Peyer's patch (tissue), 4 donors: ENCODE measurements around the gene CAB39L. TPM values are rescaled to one million over a fixed set of nuclear protein-coding genes. Genes with fewer than 3 reads are reported as not detected.
"Not testable (repeated sequence)": the region's sequence is repeated elsewhere in the genome, so short reads cannot be mapped to it uniquely, and the experiment has no call there.

Experiments used
- DNase-seq, 3 donors: peaks; one replicate each; pipeline ENCODE4 v3.0.0-alpha.2; 2017 to 2019
- H3K27ac ChIP-seq, 4 donors: fragments of 200-600 bp; sonication (generic); one replicate each; pipeline ENCODE4 v1.5.1; 2016 to 2019
- H3K27me3 ChIP-seq, 2 donors: fragments of 200-600 bp; sonication (generic); one replicate each; pipeline ENCODE4 v1.5.1; 2019
- H3K36me3 ChIP-seq, 3 donors: fragments of 200-600 bp; sonication (generic); one replicate each; pipeline ENCODE4 v1.5.1; 2016 to 2019
- H3K4me1 ChIP-seq, 4 donors: fragments of 200-600 bp; sonication (generic); one replicate each; pipeline ENCODE4 v1.5.1; 2016 to 2019
- H3K4me3 ChIP-seq, 4 donors: fragments of 200-600 bp; sonication (generic); 1 replicate in 3 of 4; 2 replicates in 1 of 4; pipeline ENCODE4 v1.5.1; 2016 to 2019; ENCODE audit warnings: mild to moderate bottlenecking in 1 of 4
- H3K9me3 ChIP-seq, 4 donors: fragments of 200-600 bp; sonication (generic); one replicate each; pipeline ENCODE4 v1.5.1; 2016 to 2019; ENCODE audit warnings: mild to moderate bottlenecking in 1 of 4
- CTCF ChIP-seq, 6 experiments: fragments of 450-650 bp in 4 of 6; fragments of 200-600 bp in 2 of 6; sonication (generic) in 1 of 6; IDR thresholded peaks; one replicate each; pipeline ENCODE4 v1.5.1; 2017 to 2019; ENCODE audit warnings: antibody characterized with exemption in 6 of 6, mild to moderate bottlenecking in 3 of 6, moderate library complexity in 1 of 6
- POLR2A ChIP-seq, 2 donors: fragments of 450-650 bp; IDR thresholded peaks; one replicate each; pipeline ENCODE4 v1.5.1; 2017; ENCODE audit warnings: antibody characterized with exemption in 2 of 2, mild to moderate bottlenecking in 2 of 2, moderate library complexity in 2 of 2
- total RNA-seq, 4 donors: library from RNA; depleted of rRNA; stranded (reverse); fragments of >200 nt; gene quantifications; one replicate each; pipeline ENCODE4 v1.1.0, GENCODE V29; 2016

Gene CAB39L
- total RNA-seq, 4 donors from 2014 or later: 8.3 to 28.9 (median 11.6) TPM

DNA sequence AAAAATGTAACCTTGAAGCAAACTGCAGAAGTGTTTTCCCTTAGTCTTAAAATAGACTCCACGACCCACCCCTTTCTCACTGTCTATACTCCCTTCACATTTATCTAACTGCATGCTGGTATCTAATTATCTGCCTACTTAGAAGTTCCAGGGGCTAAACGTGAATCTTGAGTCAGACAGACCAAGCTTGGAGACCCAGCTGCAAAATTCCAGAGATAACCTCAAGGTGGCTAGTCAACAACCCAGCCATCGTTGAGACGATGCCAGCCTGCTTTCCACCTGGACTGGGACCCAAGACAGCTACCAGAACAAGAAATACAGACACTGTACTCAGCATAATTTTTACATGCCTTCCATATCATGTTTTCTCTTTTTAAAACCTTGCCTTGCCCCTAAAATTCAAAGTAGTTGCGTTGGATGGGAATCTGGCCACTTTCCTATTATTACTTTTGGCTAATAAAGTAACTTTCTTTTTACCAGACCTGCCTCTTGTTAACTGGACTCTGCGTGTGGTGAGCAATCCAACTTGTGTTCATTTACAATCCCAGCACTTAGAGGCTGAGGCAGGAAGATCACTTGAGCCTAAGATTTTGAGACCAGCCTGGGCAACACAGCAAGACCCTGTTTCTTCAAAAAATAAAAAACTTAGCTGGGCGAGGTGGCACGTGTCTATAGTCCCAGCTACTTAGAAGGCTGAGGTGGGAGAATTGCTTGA is 113.9 kb downstream of the CAB39L start:
- TF ChIP-seq POLR2A (IDR thresholded peaks at IDR 0.05): no peak
- TF ChIP-seq CTCF (IDR thresholded peaks at IDR 0.05): no peak
- no peaks in the 10 kb centered on the region for H3K27me3 ChIP-seq
- no peaks in the 10 kb centered on the region for H3K9me3 ChIP-seq
- H3K27ac ChIP-seq: no peak overlapping the region
- H3K4me1 ChIP-seq: no peaks in the 10 kb centered on the region
- DNase-seq: no peak
- no peak overlapping the region for H3K4me3 ChIP-seq
- H3K36me3 ChIP-seq: peaks cover 0 to 3% (median 0%) of the 10 kb centered on the region in 3 donors

DNA sequence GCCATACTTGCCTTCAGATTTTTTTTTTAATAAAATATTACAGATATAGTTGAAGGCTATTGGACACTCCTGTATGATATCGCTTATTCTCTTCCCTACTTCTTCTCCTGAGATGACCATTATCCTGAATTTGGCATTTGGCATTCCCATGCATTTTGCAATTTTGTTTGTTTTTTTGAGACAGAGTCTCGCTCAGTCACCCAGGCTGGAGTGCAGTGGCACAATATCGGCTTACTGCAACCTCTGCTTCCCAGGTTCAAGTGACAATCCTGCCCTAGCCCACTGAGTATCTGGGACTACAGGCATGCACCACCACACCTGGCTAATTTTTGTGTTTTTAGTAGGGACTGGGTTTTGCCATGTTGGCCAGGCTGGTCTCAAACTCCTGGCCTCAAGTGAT is 116.7 kb downstream of the CAB39L start:
- H3K4me3 ChIP-seq, DNase-seq, H3K27me3 ChIP-seq, H3K27ac ChIP-seq, H3K4me1 ChIP-seq, H3K9me3 ChIP-seq, H3K36me3 ChIP-seq: not testable (repeated sequence)

DNA sequence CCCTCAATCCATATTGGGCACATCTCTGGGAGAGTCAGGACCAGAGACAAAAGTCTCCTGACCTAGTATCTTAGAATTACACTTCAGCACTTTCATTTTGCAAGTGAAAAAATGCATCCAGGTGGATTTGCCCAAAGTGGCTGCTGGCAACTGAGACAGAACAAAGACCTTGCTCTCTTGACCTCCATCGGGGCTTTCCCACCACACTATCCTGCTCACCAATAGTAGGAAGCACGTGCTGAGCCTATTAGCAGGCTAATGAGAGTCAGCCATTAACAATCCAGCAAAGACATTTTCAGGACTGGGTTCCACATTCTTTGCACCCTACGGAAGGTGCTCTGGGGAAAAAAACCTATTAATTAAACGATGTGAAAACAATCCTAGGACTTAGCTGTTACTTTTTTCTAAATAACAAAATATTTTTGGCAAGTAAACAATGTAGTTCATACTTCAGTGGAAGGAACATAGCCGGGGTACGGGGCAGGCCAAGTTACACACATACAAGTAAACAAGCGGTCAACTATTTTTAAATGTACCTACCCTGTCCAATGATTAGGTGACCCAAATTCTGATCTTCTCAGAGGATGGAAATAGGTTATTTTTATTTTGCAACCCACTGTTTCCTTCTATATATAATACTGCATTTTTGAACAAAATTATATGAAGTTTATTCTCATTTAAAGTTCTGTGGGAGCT is 117.5 kb downstream of the CAB39L start:
- no peaks in the 10 kb centered on the region for H3K27me3 ChIP-seq
- H3K27ac ChIP-seq: no peak overlapping the region
- H3K9me3 ChIP-seq: no peaks in the 10 kb centered on the region
- TF ChIP-seq CTCF (IDR thresholded peaks at IDR 0.05): no peak
- no peak for TF ChIP-seq POLR2A (IDR thresholded peaks at IDR 0.05)
- H3K4me1 ChIP-seq: no peaks in the 10 kb centered on the region
- peaks cover 0 to 3% (median 0%) of the 10 kb centered on the region in 3 donors for H3K36me3 ChIP-seq
- DNase-seq: no peak
- H3K4me3 ChIP-seq: no peak overlapping the region

DNA sequence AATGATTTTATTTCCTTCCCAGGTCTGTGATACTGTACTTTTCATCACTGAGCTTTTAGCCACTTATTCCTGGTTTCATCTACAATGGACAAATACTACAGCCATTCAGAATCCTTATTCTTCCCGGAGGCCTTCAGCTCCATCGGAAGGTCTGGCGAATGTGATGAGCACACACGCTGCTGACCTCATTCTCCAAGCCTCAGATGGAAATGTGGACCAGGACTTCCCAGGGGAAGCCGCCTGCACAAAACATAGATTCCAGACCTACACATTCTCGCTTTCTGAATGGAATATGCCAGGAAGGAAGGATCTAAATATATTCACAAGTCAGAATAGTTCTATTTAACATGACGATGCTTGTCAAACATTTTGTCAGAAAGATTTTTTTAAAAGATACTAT is 120.5 kb downstream of the CAB39L start:
- no peak overlapping the region for H3K4me3 ChIP-seq
- H3K27ac ChIP-seq: no peak overlapping the region
- no peak for TF ChIP-seq POLR2A (IDR thresholded peaks at IDR 0.05)
- TF ChIP-seq CTCF (IDR thresholded peaks at IDR 0.05): no peak
- H3K27me3 ChIP-seq: no peaks in the 10 kb centered on the region
- no peaks in the 10 kb centered on the region for H3K9me3 ChIP-seq
- no peak for DNase-seq
- no peaks in the 10 kb centered on the region for H3K36me3 ChIP-seq
- no peaks in the 10 kb centered on the region for H3K4me1 ChIP-seq

DNA sequence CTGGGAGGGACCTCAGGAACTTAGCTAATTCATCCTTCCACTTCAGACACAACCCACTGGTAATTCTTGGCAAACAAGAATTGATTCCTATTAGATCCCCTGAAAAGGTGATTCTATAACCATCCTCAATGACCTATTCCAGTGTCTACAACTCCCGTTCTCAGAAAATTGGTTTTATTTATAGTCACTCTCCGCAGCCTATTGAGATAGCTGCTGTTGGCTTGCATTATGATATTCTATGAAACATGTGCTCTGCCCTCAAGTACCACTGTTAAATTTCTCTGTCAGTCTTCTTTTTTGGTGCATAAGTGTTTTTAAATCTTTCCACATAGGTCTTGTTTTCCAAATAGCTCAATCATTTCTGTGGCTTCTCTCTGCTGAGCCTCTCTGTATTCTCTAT is 121.2 kb downstream of the CAB39L start:
- no peaks in the 10 kb centered on the region for H3K9me3 ChIP-seq
- H3K27ac ChIP-seq: no peak overlapping the region
- no peaks in the 10 kb centered on the region for H3K36me3 ChIP-seq
- H3K4me3 ChIP-seq: no peak overlapping the region
- no peak for DNase-seq
- TF ChIP-seq CTCF (IDR thresholded peaks at IDR 0.05) (no peak), POLR2A (IDR thresholded peaks at IDR 0.05) (no peak)
- H3K4me1 ChIP-seq: no peaks in the 10 kb centered on the region
- H3K27me3 ChIP-seq: no peaks in the 10 kb centered on the region

DNA sequence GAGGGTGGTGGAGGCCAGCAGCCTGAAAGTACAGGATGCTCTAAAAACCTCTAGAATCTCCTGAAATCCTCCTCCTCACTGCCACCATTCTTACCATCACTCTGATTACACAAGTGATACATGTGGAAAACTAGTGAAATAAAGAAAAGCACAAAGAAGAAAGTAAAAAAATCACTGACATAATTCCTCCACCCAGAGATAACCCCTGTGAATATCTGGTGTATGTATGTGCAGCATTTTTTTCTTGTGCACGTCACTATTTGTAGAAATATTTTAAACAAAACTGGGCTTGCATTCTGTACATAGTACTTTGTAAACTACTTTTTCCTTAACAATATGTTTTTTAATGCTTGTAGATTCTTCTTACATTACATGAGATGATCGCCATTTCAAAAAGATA is 122.9 kb downstream of the CAB39L start:
- no peak for DNase-seq
- Histone ChIP-seq H3K4me1 (no peaks in the 10 kb centered on the region), H3K36me3 (no peaks in the 10 kb centered on the region), H3K27me3 (no peaks in the 10 kb centered on the region), H3K9me3 (no peaks in the 10 kb centered on the region), H3K27ac (no peak overlapping the region), H3K4me3 (no peak overlapping the region)
- TF ChIP-seq CTCF (IDR thresholded peaks at IDR 0.05) (no peak), POLR2A (IDR thresholded peaks at IDR 0.05) (no peak)
